ENCODE results near the gene TRIM66.

DNA sequence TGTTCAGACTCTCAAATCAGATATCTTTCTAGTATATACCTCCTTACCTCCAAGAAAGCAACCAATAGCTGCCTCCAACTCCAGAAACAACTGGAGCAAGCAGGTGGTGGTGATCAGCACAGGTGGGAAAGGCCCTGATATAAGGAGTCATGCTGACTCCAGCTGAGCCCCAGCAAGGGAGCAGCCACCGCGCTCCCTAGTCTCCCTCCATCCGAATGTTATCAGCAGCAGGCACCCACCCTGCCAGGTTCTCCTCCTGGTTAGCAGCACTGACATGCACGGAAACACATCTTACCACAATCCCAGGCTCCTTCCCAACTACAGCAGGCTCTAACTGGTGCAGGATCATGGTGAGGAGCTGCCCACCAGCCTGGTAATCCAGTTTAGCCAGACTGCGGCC, 69.9 kb downstream of the TRIM66 start:
- TF ChIP-seq, protein P1, sequence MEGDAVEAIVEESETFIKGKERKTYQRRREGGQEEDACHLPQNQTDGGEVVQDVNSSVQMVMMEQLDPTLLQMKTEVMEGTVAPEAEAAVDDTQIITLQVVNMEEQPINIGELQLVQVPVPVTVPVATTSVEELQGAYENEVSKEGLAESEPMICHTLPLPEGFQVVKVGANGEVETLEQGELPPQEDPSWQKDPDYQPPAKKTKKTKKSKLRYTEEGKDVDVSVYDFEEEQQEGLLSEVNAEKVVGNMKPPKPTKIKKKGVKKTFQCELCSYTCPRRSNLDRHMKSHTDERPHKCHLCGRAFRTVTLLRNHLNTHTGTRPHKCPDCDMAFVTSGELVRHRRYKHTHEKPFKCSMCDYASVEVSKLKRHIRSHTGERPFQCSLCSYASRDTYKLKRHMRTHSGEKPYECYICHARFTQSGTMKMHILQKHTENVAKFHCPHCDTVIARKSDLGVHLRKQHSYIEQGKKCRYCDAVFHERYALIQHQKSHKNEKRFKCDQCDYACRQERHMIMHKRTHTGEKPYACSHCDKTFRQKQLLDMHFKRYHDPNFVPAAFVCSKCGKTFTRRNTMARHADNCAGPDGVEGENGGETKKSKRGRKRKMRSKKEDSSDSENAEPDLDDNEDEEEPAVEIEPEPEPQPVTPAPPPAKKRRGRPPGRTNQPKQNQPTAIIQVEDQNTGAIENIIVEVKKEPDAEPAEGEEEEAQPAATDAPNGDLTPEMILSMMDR (IDR thresholded peaks at IDR 0.05): no peak
- TF ChIP-seq ZFX (IDR thresholded peaks at IDR 0.05; ENCODE audit: borderline replicate concordance): no peak

All from 22Rv1 (cell line).